NCI-H748 treated with DMSO at 0.1 percent for 48 hours (cell line): ENCODE measurements around the gene FAHD2A.
"Not testable (repeated sequence)": the region's sequence is repeated elsewhere in the genome, so short reads cannot be mapped to it uniquely, and the experiment has no call there.

Experiments used
- DNase-seq: peaks from one replicate; lab custom pipeline; 2025; lab: John Stamatoyannopoulos, UW

Gene FAHD2A

DNA sequence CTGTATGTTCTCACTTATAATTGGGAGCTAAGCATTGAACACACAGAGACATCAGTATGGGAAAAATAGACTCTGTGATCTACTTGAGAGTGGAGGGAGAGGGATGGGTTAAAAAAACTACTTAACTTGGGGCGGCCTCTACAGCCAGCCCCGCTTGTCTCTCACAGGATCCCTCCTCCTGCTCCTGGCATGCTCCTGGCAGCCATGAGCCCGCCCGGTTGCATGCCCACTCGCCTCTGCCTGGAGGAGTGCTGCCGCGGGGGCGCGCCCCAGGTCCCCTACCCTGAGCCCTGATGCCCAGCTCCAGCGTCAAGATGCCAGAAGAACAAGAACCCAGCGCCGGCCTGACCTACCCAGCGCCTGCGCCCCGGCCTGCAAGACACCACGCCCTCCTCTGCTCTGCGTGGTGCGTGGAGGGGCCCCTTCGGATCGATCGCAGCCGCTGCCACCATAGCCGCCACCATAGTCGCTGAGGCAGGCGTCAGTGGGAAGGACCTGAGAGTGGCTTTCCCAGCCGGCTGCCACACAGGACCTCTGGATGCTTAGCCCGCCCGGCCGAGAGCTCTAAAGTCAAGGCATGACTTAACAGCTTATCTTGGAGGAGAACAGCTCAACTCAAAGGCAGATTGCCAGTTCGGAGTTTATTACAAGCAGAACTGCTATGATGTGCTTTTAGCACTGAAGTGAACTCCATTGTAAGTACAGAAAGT lies 32.8 kb downstream of the FAHD2A start:
- not testable (repeated sequence) for DNase-seq

DNA sequence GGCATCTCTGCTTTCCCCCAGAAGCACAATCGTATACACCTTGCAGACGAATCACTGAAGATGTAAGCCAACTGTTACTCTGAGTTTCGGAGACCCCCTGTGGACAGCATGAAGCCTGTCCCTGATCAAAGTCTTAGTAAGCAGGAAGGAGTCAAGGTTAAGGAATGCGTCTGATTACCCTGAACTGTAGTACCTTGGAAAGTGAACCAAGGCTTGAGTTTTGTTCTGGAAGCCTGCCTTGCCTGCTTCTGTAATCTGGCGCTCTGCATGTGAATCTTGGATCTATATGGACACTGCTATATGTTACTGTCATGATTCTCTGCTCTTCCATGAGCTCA lies 33.3 kb downstream of the FAHD2A start:
- DNase-seq: not testable (repeated sequence)

GRCh38 chr2:95442474-95443099 lies 40.1 kb downstream of the FAHD2A start:
- not testable (repeated sequence) for DNase-seq

GRCh38 chr2:95445317-95445716 lies 42.8 kb downstream of the FAHD2A start:
- DNase-seq: not testable (repeated sequence)

- not testable (repeated sequence) for DNase-seq
Measured at GRCh38 chr2:95463292-95463691, 60.8 kb downstream of the FAHD2A start.
